ENCODE measurements around the gene TUBA1C.

TUBA1C gene

DNA sequence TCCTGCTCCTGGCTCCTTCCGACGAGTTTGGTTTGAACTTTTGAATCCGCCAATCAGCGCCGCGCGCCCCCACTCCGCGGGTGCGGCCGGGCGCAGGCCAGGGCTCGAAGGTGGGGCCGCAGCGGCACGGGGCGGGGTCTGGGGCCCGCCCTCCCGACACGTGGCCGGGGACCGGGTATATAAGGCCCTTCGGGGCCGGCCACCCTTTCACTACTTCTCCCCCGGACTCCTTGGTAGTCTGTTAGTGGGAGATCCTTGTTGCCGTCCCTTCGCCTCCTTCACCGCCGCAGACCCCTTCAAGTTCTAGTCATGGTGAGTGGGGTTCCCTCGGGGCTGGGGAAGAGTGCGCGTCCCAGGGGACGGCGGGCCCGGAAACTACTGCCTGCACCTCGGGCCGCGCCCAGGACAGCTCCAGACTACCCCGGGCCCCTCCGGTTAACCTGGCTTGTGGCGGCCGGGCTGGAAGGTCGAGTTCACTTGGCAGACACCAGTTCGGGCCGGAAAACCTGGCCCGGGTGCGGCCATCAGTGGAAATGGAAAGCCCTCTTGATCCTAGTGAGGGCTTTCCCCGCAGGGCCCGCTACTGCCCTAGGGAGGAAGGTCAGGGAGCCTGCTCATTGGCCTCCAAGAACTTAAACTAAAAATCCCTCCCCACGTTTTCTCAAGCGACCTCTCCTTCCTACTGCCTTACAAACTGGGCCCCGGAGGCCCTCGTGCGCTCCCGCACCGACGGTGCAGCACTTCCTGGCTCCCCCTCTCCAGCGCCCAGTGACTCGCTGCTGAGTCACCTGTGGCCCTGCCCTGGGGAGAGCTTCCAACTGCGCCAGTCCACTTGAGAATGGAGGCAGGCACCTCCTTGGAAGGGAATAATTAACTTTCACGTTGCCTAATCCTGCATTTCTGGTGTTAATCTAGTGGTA is at the start of gene TUBA1C:
TSS of gene TUBA1C (plus strand) at position 210 of the 920 bp plus-strand sequence. CDS start at position 310, 100 bp downstream.
- peak within 1 kb of the TSS; percentile 90 for H3K27ac ChIP-seq (ENCODE audit: low read depth, low read length)
- peak within 1 kb of the TSS; percentile 83 for H3K9ac ChIP-seq (ENCODE audit: low read length)
- peak within 1 kb of the TSS; percentile 81 for H3K4me3 ChIP-seq (ENCODE audit: low read length)
- H3K36me3 ChIP-seq (ENCODE audit: control insufficient read depth, insufficient read depth, low read length): peaks cover 5% of the 10 kb centered on the region
- no peaks in the 10 kb centered on the region for H3K4me1 ChIP-seq (ENCODE audit: control insufficient read depth, insufficient read depth, low read length)
- H3K27me3 ChIP-seq (ENCODE audit: control insufficient read depth, insufficient read depth, low read length): no peaks in the 10 kb centered on the region

DNA sequence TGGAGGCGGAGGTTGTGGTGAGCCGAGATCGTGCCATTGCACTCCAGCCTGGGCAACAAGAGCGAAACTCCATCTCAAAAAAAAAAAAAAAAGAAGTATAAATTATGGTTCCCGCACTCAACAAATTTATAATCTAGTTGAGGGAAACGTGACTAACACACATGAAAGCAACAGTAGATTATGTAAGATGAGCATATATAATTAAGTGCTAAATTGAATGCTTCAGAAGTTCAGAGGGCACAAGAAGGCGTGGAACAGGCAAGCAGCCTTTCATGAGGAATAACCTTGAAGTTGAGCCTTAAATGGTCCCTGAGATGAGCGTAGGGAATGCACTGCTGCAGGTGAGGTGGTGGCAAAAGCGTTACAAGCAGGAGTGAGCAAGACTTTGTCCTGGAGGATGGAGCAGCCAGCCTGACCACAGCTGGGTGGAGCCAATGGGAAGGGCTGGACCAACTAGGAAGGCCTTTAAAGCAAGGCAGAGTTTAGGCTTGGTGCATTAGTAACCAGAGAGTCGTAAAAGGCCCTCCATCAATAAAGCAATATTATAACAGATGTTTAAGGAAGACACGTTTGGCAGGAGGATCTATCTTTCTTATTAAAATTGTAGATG is 45.4 kb upstream of the TUBA1C start:
- Histone ChIP-seq H3K36me3 (ENCODE audit: control insufficient read depth, insufficient read depth, low read length) (no peaks in the 10 kb centered on the region), H3K4me3 (ENCODE audit: low read length) (no peak overlapping the region), H3K9ac (ENCODE audit: low read length) (no peak overlapping the region), H3K27ac (ENCODE audit: low read depth, low read length) (no peak overlapping the region), H3K4me1 (ENCODE audit: control insufficient read depth, insufficient read depth, low read length) (peaks cover 10% of the 10 kb centered on the region), H3K27me3 (ENCODE audit: control insufficient read depth, insufficient read depth, low read length) (no peaks in the 10 kb centered on the region)

DNA sequence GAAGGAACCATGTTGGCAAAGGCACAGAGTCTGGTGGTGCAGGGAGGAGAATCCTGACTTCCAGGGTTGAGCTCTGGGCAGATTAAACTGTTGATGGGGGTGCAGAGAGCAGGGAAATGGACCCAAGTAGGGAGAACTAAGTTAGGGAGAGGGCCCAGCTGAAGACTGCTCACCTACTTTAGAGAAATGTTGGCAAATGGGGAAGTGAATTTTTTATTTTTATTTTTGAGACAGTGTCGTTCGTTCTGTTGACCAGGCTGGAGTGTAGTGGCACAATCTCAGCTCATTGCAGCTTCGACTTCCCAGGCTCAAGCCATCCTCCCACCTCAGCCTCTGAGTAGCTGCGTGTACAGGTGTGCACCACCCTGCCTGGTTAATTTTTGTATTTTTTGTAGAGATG is 43.9 kb upstream of the TUBA1C start:
- no peaks in the 10 kb centered on the region for H3K36me3 ChIP-seq (ENCODE audit: control insufficient read depth, insufficient read depth, low read length)
- no peak overlapping the region for H3K9ac ChIP-seq (ENCODE audit: low read length)
- no peak overlapping the region for H3K4me3 ChIP-seq (ENCODE audit: low read length)
- H3K27me3 ChIP-seq (ENCODE audit: control insufficient read depth, insufficient read depth, low read length): no peaks in the 10 kb centered on the region
- peaks cover 2% of the 10 kb centered on the region for H3K4me1 ChIP-seq (ENCODE audit: control insufficient read depth, insufficient read depth, low read length)
- no peak overlapping the region for H3K27ac ChIP-seq (ENCODE audit: low read depth, low read length)

DNA sequence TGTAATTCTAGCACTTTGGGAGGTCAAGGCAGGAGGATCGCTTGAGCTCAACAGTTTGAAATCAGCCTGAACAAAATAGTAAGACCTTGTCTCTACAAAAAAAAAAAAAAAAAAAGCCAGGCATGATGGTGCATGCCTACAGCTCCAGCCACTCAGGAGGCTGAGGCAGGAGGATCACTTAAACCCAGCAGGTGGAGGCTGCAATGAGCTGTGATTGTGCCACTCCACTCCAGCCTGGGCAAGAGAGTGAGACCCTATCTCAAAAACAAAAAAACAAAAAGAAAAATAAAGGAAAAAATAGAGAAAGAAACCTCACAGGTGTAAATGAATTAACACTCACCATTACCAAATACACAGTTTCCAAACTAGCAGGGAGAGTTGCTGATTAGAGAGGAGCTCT is 41.8 kb upstream of the TUBA1C start:
- Histone ChIP-seq H3K4me3 (ENCODE audit: low read length) (no peak overlapping the region), H3K9ac (ENCODE audit: low read length) (no peak overlapping the region), H3K36me3 (ENCODE audit: control insufficient read depth, insufficient read depth, low read length) (no peaks in the 10 kb centered on the region), H3K4me1 (ENCODE audit: control insufficient read depth, insufficient read depth, low read length) (peaks cover 2% of the 10 kb centered on the region), H3K27ac (ENCODE audit: low read depth, low read length) (peak overlapping the region; percentile 87), H3K27me3 (ENCODE audit: control insufficient read depth, insufficient read depth, low read length) (no peaks in the 10 kb centered on the region)

DNA sequence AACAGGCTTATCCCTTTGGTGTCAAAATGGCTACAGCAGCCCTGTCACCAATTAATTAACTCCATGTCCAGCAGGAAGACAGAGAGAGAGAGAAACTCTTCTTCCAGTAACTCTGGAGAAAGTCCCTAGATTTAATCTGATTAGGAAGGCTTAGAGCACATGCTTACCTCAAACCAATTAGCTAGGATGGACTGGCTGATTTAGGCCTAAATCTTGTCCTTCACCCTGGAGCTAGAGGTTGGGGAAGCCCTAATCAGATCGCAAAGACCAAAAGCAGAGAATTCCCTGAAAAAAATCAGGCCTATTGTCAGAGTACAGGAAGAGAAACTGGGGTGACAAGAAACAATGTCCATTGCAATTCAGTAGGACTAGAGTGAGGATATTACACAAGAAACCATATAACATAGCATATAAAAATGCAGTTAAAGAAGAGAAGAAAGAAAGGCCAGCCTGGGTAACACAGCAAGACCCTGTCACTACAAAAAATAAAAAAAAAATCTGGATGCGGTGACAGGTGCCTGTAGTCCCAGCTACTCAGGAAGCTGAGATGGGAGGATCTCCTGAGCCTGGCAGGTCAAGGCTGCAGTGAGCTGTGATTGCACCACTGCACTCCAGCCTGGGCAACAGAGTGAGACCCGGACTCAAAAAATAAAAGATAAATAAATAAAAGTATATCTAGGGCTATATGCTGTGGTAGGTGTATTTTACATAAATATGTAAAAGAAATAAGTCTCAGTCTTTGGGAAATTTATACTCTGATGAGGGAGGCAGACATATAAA is 41.1 kb upstream of the TUBA1C start:
- H3K9ac ChIP-seq (ENCODE audit: low read length): no peak overlapping the region
- no peaks in the 10 kb centered on the region for H3K27me3 ChIP-seq (ENCODE audit: control insufficient read depth, insufficient read depth, low read length)
- H3K27ac ChIP-seq (ENCODE audit: low read depth, low read length): peak overlapping the region; percentile 87
- no peaks in the 10 kb centered on the region for H3K36me3 ChIP-seq (ENCODE audit: control insufficient read depth, insufficient read depth, low read length)
- peaks cover 2% of the 10 kb centered on the region for H3K4me1 ChIP-seq (ENCODE audit: control insufficient read depth, insufficient read depth, low read length)
- no peak overlapping the region for H3K4me3 ChIP-seq (ENCODE audit: low read length)

DNA sequence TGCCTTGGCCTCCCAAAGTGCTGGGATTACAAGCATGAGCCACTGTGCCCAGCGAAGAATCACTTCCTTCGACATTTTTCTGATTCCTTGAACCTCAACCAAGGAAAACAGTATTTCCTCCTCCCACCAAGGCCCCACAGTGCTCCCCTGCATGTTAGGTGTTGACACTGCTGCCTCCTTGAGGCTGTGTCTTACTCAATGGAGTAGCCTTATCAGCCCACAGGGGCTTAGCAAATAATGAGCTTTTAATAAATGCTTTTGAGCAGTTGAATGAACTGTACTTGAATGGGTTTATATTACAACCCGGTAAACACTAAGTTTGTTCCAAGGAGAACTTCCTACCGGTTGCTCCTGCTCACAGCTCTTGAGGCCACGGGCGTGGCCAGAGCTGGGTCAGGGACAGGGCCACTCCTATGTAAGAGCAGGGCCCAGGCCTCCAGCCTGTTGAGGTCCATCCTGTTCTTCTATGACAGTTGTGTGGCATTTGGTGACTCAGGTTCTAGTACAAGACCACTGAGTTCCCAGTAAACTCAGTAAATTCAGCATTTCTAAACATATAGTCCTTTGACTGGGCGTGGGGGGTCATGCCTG is 39.2 kb upstream of the TUBA1C start:
- Histone ChIP-seq H3K27ac (ENCODE audit: low read depth, low read length) (no peak overlapping the region), H3K9ac (ENCODE audit: low read length) (no peak overlapping the region), H3K36me3 (ENCODE audit: control insufficient read depth, insufficient read depth, low read length) (no peaks in the 10 kb centered on the region), H3K4me1 (ENCODE audit: control insufficient read depth, insufficient read depth, low read length) (peaks cover 2% of the 10 kb centered on the region), H3K4me3 (ENCODE audit: low read length) (no peak overlapping the region), H3K27me3 (ENCODE audit: control insufficient read depth, insufficient read depth, low read length) (no peaks in the 10 kb centered on the region)

DNA sequence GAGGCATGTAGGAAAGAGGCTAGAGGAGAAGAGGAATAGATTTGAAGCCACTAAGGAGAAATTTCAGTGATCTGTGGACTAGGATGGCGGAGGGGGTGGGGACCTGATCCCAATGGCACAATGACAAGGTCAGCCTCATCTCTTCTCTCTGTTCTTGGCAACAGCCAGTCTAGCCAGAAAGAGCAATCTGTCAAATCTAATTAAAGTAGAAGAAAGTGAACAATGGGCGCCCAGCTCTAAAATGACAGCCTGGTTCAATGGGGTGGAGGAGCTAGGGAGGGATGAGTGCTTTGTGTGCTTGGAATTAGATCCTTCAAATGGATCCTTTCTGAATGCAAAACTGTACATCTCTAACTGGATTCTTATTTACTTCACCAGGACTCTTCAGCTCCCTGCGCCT is 37.2 kb upstream of the TUBA1C start:
- Histone ChIP-seq H3K36me3 (ENCODE audit: control insufficient read depth, insufficient read depth, low read length) (no peaks in the 10 kb centered on the region), H3K27ac (ENCODE audit: low read depth, low read length) (no peak overlapping the region), H3K4me1 (ENCODE audit: control insufficient read depth, insufficient read depth, low read length) (peaks cover 13% of the 10 kb centered on the region), H3K4me3 (ENCODE audit: low read length) (no peak overlapping the region), H3K27me3 (ENCODE audit: control insufficient read depth, insufficient read depth, low read length) (no peaks in the 10 kb centered on the region), H3K9ac (ENCODE audit: low read length) (no peak overlapping the region)

DNA sequence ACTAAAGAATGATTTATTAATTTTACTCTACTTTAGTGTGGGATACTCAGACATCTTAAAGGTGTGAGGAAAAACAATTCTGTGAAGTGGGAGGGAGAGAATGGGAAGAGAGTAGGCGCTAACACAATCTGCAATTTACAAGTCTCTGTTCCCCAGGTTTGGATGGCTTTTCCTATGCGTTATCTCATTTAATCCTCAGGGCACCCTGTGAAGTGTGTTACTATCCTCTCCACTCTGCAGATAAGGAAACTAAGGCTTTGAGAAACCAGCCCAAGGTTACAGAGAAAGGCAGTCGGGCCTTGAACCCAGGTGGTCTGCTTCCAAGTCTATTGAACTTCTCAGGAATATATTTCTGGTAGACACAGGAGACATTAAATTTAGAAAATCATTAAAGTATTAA is 36.2 kb upstream of the TUBA1C start:
- Histone ChIP-seq H3K36me3 (ENCODE audit: control insufficient read depth, insufficient read depth, low read length) (no peaks in the 10 kb centered on the region), H3K9ac (ENCODE audit: low read length) (no peak overlapping the region), H3K4me1 (ENCODE audit: control insufficient read depth, insufficient read depth, low read length) (peaks cover 18% of the 10 kb centered on the region), H3K4me3 (ENCODE audit: low read length) (no peak overlapping the region), H3K27me3 (ENCODE audit: control insufficient read depth, insufficient read depth, low read length) (no peaks in the 10 kb centered on the region), H3K27ac (ENCODE audit: low read depth, low read length) (no peak overlapping the region)

DNA sequence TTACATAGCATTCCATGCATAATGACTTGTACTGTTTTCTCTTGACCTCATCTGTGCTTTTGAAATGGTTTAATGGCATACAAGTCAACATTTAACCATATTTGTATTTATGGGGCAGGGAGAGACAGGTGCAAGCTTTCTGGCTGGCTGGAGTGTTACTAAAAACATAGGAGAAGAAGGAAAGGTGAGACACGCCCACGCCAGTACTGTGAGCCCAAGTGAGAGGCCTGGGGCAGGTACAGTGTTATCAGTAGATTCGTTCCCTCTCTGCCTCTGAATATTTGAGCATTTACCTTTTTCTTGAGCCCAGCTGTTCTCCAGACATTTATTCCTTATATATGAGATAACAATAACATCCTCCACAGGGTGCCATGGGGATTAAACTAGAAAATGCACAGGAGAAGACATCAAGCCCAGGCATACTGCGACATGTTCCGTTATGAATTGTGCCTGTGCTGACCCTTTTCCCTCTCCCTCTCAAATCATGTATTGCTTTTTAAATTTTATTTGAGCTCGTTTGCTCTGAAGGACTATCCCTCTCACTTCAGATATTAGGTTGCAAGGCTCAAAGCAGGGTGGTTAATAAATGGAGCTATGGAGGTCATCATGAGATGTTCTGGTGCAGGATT is 34.6 kb upstream of the TUBA1C start:
- no peaks in the 10 kb centered on the region for H3K36me3 ChIP-seq (ENCODE audit: control insufficient read depth, insufficient read depth, low read length)
- no peaks in the 10 kb centered on the region for H3K27me3 ChIP-seq (ENCODE audit: control insufficient read depth, insufficient read depth, low read length)
- H3K27ac ChIP-seq (ENCODE audit: low read depth, low read length): no peak overlapping the region
- H3K4me1 ChIP-seq (ENCODE audit: control insufficient read depth, insufficient read depth, low read length): peaks cover 25% of the 10 kb centered on the region
- no peak overlapping the region for H3K9ac ChIP-seq (ENCODE audit: low read length)
- no peak overlapping the region for H3K4me3 ChIP-seq (ENCODE audit: low read length)

DNA sequence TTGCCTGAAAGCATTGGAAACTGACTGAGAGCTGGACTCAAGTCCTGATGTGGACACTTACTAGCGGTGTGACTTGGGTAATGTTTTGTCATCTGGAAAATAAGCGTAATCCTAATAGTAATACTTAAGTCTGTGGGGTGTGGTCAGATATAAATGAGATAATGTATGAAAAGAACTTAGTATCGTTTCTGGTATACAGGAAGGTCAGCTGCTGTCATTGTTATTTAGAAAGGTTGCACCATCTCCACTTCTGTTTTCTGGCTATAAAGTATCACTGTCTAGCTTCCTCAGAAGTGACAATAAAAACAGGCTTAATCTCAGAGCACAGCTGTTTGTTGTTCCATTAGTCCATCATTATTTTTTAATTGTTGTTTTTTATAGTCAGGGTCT is 34.1 kb upstream of the TUBA1C start:
- H3K9ac ChIP-seq (ENCODE audit: low read length): no peak overlapping the region
- no peak overlapping the region for H3K4me3 ChIP-seq (ENCODE audit: low read length)
- H3K4me1 ChIP-seq (ENCODE audit: control insufficient read depth, insufficient read depth, low read length): peaks cover 25% of the 10 kb centered on the region
- H3K27me3 ChIP-seq (ENCODE audit: control insufficient read depth, insufficient read depth, low read length): no peaks in the 10 kb centered on the region
- H3K36me3 ChIP-seq (ENCODE audit: control insufficient read depth, insufficient read depth, low read length): no peaks in the 10 kb centered on the region
- no peak overlapping the region for H3K27ac ChIP-seq (ENCODE audit: low read depth, low read length)

DNA sequence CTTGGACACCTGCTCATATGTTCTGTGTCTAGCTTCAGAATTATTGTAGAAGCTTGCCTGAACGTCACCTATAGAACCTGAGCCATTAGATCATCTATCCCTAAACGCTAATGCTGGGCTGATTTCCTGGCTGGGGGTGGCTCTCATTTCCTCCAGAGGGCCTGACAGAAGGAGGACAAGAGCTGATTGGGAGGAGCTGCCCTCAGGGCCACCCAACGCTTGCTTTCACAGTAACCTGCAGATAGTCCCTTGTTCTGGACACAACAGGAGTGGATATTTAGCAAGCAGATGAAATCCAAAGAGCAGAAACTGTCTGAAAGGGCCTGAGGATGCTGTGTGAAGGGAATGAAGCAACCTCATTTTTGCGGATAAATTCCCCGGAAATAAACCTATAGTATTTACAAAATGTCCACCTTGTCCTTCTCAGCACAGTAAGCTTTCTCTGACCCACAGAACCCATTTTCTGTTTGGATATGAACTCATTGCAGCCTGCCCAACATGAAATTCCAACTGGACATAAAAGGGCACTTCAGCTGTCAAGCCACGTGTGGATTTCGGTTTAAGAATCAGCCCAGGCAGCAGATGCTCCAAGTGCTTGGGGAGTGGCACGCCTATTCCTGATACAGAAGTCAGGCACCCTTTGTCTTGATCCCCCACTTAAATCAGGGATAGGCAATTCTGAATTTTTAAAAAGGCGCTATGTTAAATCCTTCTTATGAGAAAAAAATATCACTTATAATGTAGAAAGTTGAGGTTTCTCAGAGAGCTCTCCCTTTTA is 32.8 kb upstream of the TUBA1C start:
- Histone ChIP-seq H3K9ac (ENCODE audit: low read length) (no peak overlapping the region), H3K27ac (ENCODE audit: low read depth, low read length) (peak overlapping the region; percentile 96), H3K4me3 (ENCODE audit: low read length) (no peak overlapping the region), H3K27me3 (ENCODE audit: control insufficient read depth, insufficient read depth, low read length) (no peaks in the 10 kb centered on the region), H3K4me1 (ENCODE audit: control insufficient read depth, insufficient read depth, low read length) (peaks cover 25% of the 10 kb centered on the region), H3K36me3 (ENCODE audit: control insufficient read depth, insufficient read depth, low read length) (no peaks in the 10 kb centered on the region)

Measured in rectal smooth muscle tissue (tissue), 1 donor.